Osteoblast (primary cell): ENCODE data around the gene PRAF2. TPM values are rescaled to one million over a fixed set of nuclear protein-coding genes. Genes with fewer than 3 reads are reported as not detected.

Experiments
- DNase-seq: peaks from one replicate; pipeline ENCODE4 v3.0.0; 2011; ENCODE audit warnings: low spot score, mixed read lengths; ENCODE audit not compliant: insufficient read length; ENCODE audit errors: missing footprints
- H2AFZ ChIP-seq: 2 replicates; pipeline ENCODE4 v1.6.0; 2011; ENCODE audit warnings: mild to moderate bottlenecking, low read length
- H3K27ac ChIP-seq: 2 replicates; pipeline ENCODE4 v1.5.1; 2011; ENCODE audit warnings: mild to moderate bottlenecking, low read depth, low read length, moderate library complexity
- H3K27me3 ChIP-seq: 2 replicates; pipeline ENCODE4 v1.6.0; 2012; ENCODE audit warnings: mild to moderate bottlenecking, control low read depth, inconsistent platforms, low read length, moderate library complexity; ENCODE audit not compliant: insufficient read depth
- H3K36me3 ChIP-seq: 2 replicates; pipeline ENCODE4 v1.5.1; 2011; ENCODE audit warnings: mild to moderate bottlenecking, low read length, control low read depth, moderate library complexity; ENCODE audit not compliant: insufficient read depth
- H3K4me1 ChIP-seq: 2 replicates; pipeline ENCODE4 v1.5.1; 2011; ENCODE audit warnings: mild to moderate bottlenecking, low read length, control low read depth, moderate library complexity; ENCODE audit not compliant: insufficient read depth
- H3K4me2 ChIP-seq: 2 replicates; pipeline ENCODE4 v1.6.0; 2011; ENCODE audit warnings: mild to moderate bottlenecking, low read length; ENCODE audit not compliant: insufficient read depth
- H3K4me3 ChIP-seq: fragments of 200-600 bp; sonication (generic); 3 replicates; pipeline ENCODE4 v1.5.1; 2012; ENCODE audit warnings: mild to moderate bottlenecking, low read length, inconsistent platforms; ENCODE audit not compliant: insufficient read depth
- H3K79me2 ChIP-seq: 2 replicates; pipeline ENCODE4 v1.6.0; 2012; ENCODE audit warnings: mild to moderate bottlenecking, low read length, control low read depth, inconsistent platforms; ENCODE audit not compliant: insufficient read depth
- H3K9me3 ChIP-seq: 2 replicates; pipeline ENCODE4 v1.5.1; 2011; ENCODE audit warnings: low read depth, low read length, control low read depth
- H4K20me1 ChIP-seq: 2 replicates; pipeline ENCODE4 v1.6.0; 2012; ENCODE audit warnings: mild to moderate bottlenecking, low read length, control low read depth; ENCODE audit not compliant: insufficient read depth
- total RNA-seq: library from RNA; depleted of rRNA; stranded (reverse); fragments of >200 nt; gene quantifications from 2 replicates; pipeline ENCODE4 v1.2.3, GENCODE V29; 2012
- TF ChIP-seq, protein P1 (sequence below): IDR thresholded peaks from 2 replicates; pipeline ENCODE4 v1.5.1; 2011; ENCODE audit warnings: mild to moderate bottlenecking, low read depth, low read length, moderate library complexity; ENCODE audit errors: extremely low read depth

The PRAF2 gene
- total RNA-seq, 1 donor = 12.3 TPM

DNA sequence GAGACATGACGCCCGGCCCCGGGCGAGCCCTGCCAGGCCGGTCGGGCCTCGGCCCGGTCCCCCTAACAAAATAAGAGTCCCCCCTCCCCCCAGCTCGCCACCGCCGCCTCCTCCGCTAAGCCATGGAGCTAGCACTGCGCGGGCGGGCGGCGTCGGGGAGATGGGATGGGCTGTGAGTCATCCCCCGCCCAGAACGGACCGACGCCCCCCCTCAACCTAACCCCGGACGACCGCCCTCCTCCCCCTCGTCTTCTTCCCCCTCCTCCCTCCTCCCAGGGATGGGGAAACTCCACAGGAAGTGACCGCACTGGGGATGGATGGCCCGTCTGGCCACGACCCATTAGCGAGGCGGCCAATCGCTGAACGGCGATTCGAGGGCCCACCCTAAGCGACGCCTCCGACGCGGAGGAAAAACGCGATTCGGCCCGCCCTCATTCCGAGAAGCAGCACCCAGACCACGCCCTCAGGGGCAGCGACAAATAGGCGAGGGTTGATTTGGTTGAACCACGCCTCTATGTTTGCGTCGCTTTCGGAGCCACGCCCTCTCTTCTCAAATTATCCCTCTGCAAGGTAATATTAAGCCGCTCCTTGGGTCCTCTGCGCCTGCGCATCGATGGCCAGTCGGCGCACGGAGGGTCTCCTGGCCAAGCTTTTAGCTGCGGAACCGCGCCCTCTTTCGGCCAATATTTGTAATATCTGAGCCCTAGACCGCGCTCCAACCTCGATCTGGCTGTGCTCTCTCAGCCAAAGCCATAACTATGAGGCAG, 30.4 kb downstream of the PRAF2 start, which contains the start of gene TFE3:
Gene TFE3 (minus strand): TSS at position 138 of the 767 bp plus-strand sequence. CDS start 131 bp downstream, at position 7.
- H3K36me3 ChIP-seq = peaks cover 13% of the 10 kb centered on the region
- H3K79me2 ChIP-seq = peaks cover 33% of the 10 kb centered on the region
- H3K27me3 ChIP-seq = no peaks in the 10 kb centered on the region
- no peaks in the 10 kb centered on the region for H4K20me1 ChIP-seq
- H3K9me3 ChIP-seq = no peaks in the 10 kb centered on the region
- TF ChIP-seq, protein P1, sequence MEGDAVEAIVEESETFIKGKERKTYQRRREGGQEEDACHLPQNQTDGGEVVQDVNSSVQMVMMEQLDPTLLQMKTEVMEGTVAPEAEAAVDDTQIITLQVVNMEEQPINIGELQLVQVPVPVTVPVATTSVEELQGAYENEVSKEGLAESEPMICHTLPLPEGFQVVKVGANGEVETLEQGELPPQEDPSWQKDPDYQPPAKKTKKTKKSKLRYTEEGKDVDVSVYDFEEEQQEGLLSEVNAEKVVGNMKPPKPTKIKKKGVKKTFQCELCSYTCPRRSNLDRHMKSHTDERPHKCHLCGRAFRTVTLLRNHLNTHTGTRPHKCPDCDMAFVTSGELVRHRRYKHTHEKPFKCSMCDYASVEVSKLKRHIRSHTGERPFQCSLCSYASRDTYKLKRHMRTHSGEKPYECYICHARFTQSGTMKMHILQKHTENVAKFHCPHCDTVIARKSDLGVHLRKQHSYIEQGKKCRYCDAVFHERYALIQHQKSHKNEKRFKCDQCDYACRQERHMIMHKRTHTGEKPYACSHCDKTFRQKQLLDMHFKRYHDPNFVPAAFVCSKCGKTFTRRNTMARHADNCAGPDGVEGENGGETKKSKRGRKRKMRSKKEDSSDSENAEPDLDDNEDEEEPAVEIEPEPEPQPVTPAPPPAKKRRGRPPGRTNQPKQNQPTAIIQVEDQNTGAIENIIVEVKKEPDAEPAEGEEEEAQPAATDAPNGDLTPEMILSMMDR = peak; percentile 65
- peak within 1 kb of the TSS; percentile 81 for H3K4me3 ChIP-seq
- H3K27ac ChIP-seq = peak within 1 kb of the TSS; percentile 90
- DNase-seq = peak; percentile 96
- H2AFZ ChIP-seq = peak within 1 kb of the TSS; percentile 60
- peak within 1 kb of the TSS; percentile 91 for H3K4me2 ChIP-seq
- H3K4me1 ChIP-seq = peaks cover 12% of the 10 kb centered on the region

DNA sequence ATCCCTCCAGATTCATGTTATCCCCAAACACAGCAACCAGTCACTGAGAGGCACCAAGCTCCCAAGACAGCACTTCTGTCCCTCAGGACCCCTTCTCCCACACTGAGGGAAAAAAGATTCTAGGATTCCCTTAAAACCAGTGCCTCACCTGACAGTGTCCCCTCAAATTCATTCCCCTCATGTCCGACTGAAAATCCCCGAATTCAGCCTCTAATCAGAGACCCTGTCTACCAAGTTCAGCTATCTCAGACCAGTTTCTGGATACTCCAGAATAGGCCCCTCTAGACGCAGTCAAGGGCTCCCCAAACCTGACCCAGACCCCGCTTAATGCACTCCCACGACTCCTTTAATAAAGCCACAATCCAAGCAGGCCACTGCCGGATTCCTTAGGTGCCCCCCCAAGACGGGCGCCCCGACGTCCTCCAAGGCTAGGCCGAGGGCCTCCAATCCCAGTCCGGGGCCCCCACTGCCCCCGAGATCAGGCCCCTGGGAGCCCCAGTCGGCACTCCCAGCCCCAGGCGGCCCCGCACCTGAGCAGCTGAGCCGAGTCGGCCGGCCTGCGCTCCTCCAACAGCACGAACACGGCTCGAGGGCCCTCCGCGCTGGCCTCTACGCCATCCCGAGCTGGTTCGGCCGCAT, 31.1 kb downstream of the PRAF2 start:
- peaks cover 40% of the 10 kb centered on the region for H3K79me2 ChIP-seq
- peaks cover 2% of the 10 kb centered on the region for H4K20me1 ChIP-seq
- peak overlapping the region; percentile 90 for H3K27ac ChIP-seq
- peak overlapping the region; percentile 81 for H3K4me3 ChIP-seq
- DNase-seq = peak; percentile 72
- H3K4me1 ChIP-seq = peaks cover 12% of the 10 kb centered on the region
- no peaks in the 10 kb centered on the region for H3K27me3 ChIP-seq
- H3K4me2 ChIP-seq = peak overlapping the region; percentile 91
- TF ChIP-seq, protein P1 = no peak
- peak overlapping the region; percentile 22 for H2AFZ ChIP-seq
- no peaks in the 10 kb centered on the region for H3K9me3 ChIP-seq
- peaks cover 20% of the 10 kb centered on the region for H3K36me3 ChIP-seq

DNA sequence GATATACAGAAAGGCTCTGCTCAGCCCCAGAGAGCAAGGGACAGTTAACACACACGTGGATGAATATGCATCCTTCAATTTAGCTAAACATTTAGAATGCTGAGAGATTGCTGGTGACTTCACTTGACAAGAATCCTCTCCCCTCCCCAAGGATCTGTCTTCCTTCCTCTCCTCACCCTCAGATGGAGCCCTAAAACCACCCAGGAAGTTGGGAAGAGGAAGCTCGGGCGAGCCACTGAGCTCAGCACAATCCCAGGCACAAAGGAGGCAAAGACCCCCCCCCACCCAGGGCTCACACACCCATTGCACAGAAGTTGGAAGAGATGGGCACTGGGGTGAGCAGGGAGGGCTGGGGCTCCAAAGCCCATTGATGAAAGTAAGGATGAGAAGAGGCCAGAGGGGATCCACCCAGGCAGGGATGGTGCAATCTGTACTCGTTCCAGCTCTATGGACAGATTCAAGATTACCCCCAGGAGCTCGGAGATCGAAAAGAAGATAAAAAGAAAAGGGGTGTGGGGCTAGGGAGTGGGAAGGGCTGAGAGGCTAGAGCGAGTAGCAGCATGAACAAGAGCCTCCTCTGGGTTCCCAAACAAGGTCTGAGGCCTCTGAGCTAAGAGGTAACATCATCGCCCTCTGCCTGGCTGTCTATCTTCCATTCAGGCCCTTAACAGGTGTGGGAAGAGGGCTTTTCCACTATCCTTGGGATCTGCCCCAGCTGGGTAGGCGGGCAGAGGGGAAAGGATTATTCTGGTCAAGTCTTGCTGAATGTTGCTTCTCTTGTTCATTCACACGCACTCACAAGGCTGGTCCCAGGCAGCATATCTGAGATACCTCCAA, 31.8 kb downstream of the PRAF2 start:
- H3K79me2 ChIP-seq = peaks cover 41% of the 10 kb centered on the region

More for the DNA sequence above, 31.8 kb downstream of the PRAF2 start:
- Histone ChIP-seq H3K4me3 (peak overlapping the region; percentile 81), H3K27me3 (no peaks in the 10 kb centered on the region), H2AFZ (no peak overlapping the region), H3K9me3 (no peaks in the 10 kb centered on the region), H3K36me3 (peaks cover 27% of the 10 kb centered on the region), H4K20me1 (peaks cover 4% of the 10 kb centered on the region), H3K4me2 (peak overlapping the region; percentile 91), H3K4me1 (peaks cover 12% of the 10 kb centered on the region), H3K27ac (peak overlapping the region; percentile 90)
- TF ChIP-seq, protein P1 = no peak
- DNase-seq = peak; percentile 80
